Heart right ventricle (tissue), 16 donors: ENCODE data around the gene SV2C. TPM values are rescaled to one million over a fixed set of nuclear protein-coding genes. Genes with fewer than 3 reads are reported as not detected.

Source experiments
- ATAC-seq, 8 donors: fragments of 200-7000 bp; cut with Tn5 transposase; one replicate each; pipeline ENCODE4 v1.9.1; 2020; ENCODE audit warnings: mild to moderate bottlenecking in 8 of 8, moderate library complexity in 8 of 8, moderate number of reproducible peaks in 1 of 8
- DNase-seq, 2 donors: peaks; one replicate each; pipeline ENCODE4 v3.0.0-alpha.2; 2020
- H3K27ac ChIP-seq, 10 donors: fragments of 200-600 bp; sonication (generic) in 2 of 10; one replicate each; pipeline versions ENCODE4 v1.5.0 to v1.8.0; 2020 to 2022; ENCODE audit warnings: mild to moderate bottlenecking in 3 of 10
- H3K27me3 ChIP-seq, 7 donors: fragments of 200-600 bp; one replicate each; pipeline ENCODE4 v1.8.0; 2021 to 2022; ENCODE audit warnings: mild to moderate bottlenecking in 2 of 7
- H3K36me3 ChIP-seq, 9 donors: fragments of 200-600 bp; sonication (generic) in 1 of 9; one replicate each; pipeline versions ENCODE4 v1.5.0 to v1.8.0; 2020 to 2022; ENCODE audit warnings: mild to moderate bottlenecking in 2 of 9
- H3K4me1 ChIP-seq, 9 donors: fragments of 200-600 bp; sonication (generic) in 1 of 9; one replicate each; pipeline versions ENCODE4 v1.5.0 to v1.8.0; 2020 to 2022; ENCODE audit warnings: mild to moderate bottlenecking in 4 of 9
- H3K4me3 ChIP-seq, 10 donors: fragments of 200-600 bp; sonication (generic) in 2 of 10; one replicate each; pipeline versions ENCODE4 v1.5.0 to v1.8.0; 2020 to 2022; ENCODE audit warnings: mild to moderate bottlenecking in 7 of 10, moderate library complexity in 2 of 10
- H3K9me3 ChIP-seq, 11 donors: fragments of 200-600 bp in 10 of 11; sonication (generic) in 2 of 11; one replicate each; pipeline versions ENCODE4 v1.5.0 to v1.8.0; 2013 to 2022; ENCODE audit warnings: mild to moderate bottlenecking in 2 of 11, control low read depth in 1 of 11, moderate library complexity in 1 of 11
- WGBS, 2 donors: extraction: QIAGEN DNeasy Blood & Tissue Kit; methylation state at CpG; one replicate each; pipeline ENCODE4 v1.1.7; 2013; ENCODE audit warnings: inconsistent platforms in 1 of 2; 5-methylcytosine and 5-hydroxymethylcytosine counted together
- intact Hi-C, 10 donors: fragments of 100-400 bp; cut with DNase I; formaldehyde crosslinking; loops; one replicate each; pipeline versions ENCODE4 v1.11.1 to v1.14.2; 2022
- polyA plus RNA-seq, 2 donors: library from polyadenylated mRNA; stranded (reverse); fragments of 200-250 nt; gene quantifications; one replicate each; pipeline ENCODE4 v1.2.3, GENCODE V29; 2013
- total RNA-seq, 10 donors: library from RNA; stranded (reverse); fragmentation: NEBNext Ultra II Directional in 3 of 10; extraction: Animal tissue kit (Norgen Biotek cat#: 25700) in 3 of 10; gene quantifications; one replicate each; pipeline versions ENCODE4 v1.2.1 to v1.2.4, GENCODE V29; 2021 to 2023
- TF ChIP-seq, protein P1 (sequence below), 9 donors: fragments of 200-600 bp; sonication (generic) in 2 of 9; IDR thresholded peaks; one replicate each; pipeline versions ENCODE4 v1.5.0 to v1.8.0; 2021 to 2022; ENCODE audit warnings: antibody characterized with exemption in 9 of 9, mild to moderate bottlenecking in 5 of 9, moderate library complexity in 1 of 9
- donor health status: Arrhythmogenic right ventricular cardiomyopathy.
- donor health status: ischemic (EF 13 %, LVEDD 7.1; RV severe dilation, severe dysfunction).
- donor health status: healthy with polysubstance abuse.
- donor health status: DM: no; HTN: yes; CAD: no.
- donor health status: DM: no; HTN: no; CAD: no.
- donor health status: ischemic (EF 25% LVEDD 6.9; RV normal size, moderate dysfunction).
- donor health status: ischemic (EF 25% LVEDD 5.7; RV mildly dilated, moderate dysfunction).
- donor health status: healthy.
- donor health status: DM: yes; HTN: yes; CAD: no.
- donor health status: Ischemic cardiomyopathy.
- donor health status: ischemic (EF 35%, LVEDD 5.7; RV mildly dilated, moderate dysfunction).
- donor health status: nonischemic (EF 11% LVEDD 7.7; RV severe dilation, severe dysfunction).
- donor health status: DM: yes; HTN: yes; CAD: no.
- donor health status: PGD.
- donor health status: ischemic (EF 29% LVEDD 5.4; RV normal size, mild dysfunction).
- donor health status: nonischemic (EF 23%, LVEDD 6.1; RV moderate dilation, normal function).

The SV2C gene
- total and polyA plus RNA-seq, 12 donors: 0.09 to 1.2 (median 0.24) TPM; not detected in 4

DNA sequence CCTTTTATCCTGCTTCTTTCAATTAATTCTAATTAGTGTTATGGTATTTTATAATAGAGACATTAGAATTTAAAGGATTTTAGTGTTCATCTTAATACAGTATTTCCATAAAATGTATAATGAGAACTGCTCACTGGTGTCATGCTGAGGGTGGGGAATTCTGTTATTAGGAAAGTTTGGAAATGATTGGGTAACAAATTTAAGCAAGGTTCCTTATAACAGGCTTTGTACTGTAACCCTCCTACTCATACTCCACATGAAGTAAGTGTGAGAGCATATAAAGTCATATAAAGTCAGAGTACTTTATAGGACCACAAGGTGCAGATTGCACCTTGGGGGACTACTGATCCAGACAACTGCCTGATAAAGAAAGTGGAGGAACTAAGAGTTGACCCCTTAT, 42.2 kb downstream of the SV2C start:
- intact Hi-C loops: no loop called here
- TF ChIP-seq, protein P1, sequence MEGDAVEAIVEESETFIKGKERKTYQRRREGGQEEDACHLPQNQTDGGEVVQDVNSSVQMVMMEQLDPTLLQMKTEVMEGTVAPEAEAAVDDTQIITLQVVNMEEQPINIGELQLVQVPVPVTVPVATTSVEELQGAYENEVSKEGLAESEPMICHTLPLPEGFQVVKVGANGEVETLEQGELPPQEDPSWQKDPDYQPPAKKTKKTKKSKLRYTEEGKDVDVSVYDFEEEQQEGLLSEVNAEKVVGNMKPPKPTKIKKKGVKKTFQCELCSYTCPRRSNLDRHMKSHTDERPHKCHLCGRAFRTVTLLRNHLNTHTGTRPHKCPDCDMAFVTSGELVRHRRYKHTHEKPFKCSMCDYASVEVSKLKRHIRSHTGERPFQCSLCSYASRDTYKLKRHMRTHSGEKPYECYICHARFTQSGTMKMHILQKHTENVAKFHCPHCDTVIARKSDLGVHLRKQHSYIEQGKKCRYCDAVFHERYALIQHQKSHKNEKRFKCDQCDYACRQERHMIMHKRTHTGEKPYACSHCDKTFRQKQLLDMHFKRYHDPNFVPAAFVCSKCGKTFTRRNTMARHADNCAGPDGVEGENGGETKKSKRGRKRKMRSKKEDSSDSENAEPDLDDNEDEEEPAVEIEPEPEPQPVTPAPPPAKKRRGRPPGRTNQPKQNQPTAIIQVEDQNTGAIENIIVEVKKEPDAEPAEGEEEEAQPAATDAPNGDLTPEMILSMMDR (IDR thresholded peaks at IDR 0.05): no peak
- Histone ChIP-seq H3K4me1 (no peaks in the 10 kb centered on the region), H3K9me3 (no peaks in the 10 kb centered on the region), H3K27me3 (peaks cover 0 to 11% (median 0%) of the 10 kb centered on the region in 7 donors), H3K4me3 (no peak overlapping the region), H3K27ac (no peak overlapping the region), H3K36me3 (no peaks in the 10 kb centered on the region)
- ATAC-seq (no peak), DNase-seq (no peak)

DNA sequence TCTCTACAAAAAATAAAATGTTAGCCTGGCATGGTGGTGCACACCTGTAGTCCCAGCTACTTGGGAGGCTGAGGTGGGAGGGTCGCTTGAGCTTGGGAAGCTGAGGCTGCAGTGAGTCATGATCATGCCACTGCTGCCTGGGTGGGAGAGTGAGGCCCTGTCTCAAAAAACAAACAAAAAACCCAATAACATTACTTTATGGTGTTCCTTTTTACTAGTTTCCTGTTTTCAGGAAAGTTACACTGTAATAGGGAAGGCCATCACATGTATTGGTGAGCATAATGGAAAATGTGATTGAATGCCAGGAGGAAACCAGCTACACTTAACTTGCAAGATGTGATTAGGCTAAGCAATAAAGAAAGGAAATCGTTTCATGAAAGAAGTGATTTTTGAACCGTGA, 42.7 kb downstream of the SV2C start:
- H3K27ac ChIP-seq: no peak overlapping the region
- ATAC-seq (no peak), DNase-seq (no peak)
- intact Hi-C loops: no loop called here
- TF ChIP-seq, protein P1 (IDR thresholded peaks at IDR 0.05): no peak
- no peak overlapping the region for H3K4me3 ChIP-seq
- WGBS, 2 donors: 66 to 81% methylated on average over 3 of the region's 3 CpGs
- H3K27me3 ChIP-seq: peaks cover 0 to 11% (median 0%) of the 10 kb centered on the region in 7 donors
- H3K4me1 ChIP-seq: no peaks in the 10 kb centered on the region
- no peaks in the 10 kb centered on the region for H3K9me3 ChIP-seq
- no peaks in the 10 kb centered on the region for H3K36me3 ChIP-seq

DNA sequence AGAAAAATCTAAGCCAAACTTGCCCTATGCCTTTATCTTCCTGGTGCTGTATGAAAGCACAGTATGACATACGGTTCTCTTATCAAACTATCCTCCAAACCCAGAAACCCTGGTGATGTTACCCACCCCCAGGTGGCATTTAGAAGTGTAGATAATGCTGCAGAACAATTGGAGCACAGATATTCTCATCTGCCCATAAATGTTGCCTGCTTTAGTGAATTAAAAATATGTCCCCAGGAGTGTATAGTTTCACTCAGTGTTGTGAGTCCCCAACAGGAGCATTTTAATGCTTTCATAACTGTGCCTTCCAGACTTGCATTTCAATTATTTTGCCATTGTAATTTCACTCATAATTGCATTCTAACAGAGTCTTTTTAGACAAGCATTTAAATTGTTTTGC, 50.8 kb downstream of the SV2C start:
- TF ChIP-seq, protein P1 (IDR thresholded peaks at IDR 0.05): no peak
- no peak for DNase-seq
- Histone ChIP-seq H3K27ac (no peak overlapping the region), H3K9me3 (no peaks in the 10 kb centered on the region), H3K4me1 (no peaks in the 10 kb centered on the region), H3K36me3 (no peaks in the 10 kb centered on the region), H3K4me3 (no peak overlapping the region), H3K27me3 (peaks cover 0 to 5% (median 0%) of the 10 kb centered on the region in 7 donors)
- intact Hi-C loops: no loop called here
- no peak for ATAC-seq
- WGBS, 2 donors: 14 to 17% methylated on average over 1 of the region's 1 CpG

DNA sequence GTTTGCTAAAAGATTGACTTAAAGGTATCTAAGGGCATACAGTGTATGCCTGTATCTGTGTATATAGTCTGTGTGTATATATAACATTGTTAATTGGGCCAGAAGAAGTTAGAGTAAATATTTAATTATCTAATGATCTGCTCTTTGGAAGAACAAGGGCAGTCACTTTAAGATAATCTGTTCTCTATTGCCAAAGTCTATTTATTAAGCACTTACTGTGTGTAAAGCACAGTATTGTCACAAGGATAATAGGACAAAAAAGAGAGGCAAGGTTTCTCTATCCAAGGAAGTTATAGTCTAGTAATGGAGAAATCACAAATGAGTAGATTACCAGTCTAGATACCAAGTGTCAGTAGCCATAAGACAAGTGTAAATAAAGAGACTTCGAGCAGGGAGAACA, 51.5 kb downstream of the SV2C start:
- TF ChIP-seq, protein P1 (IDR thresholded peaks at IDR 0.05): no peak
- intact Hi-C loops: no loop called here
- Histone ChIP-seq H3K4me3 (no peak overlapping the region), H3K27me3 (peaks cover 0 to 3% (median 0%) of the 10 kb centered on the region in 7 donors), H3K27ac (no peak overlapping the region), H3K4me1 (no peaks in the 10 kb centered on the region), H3K9me3 (no peaks in the 10 kb centered on the region), H3K36me3 (no peaks in the 10 kb centered on the region)
- no peak for ATAC-seq
- WGBS, 2 donors: 73 to 83% methylated on average over 1 of the region's 1 CpG
- DNase-seq: no peak
